CD4-positive, alpha-beta T cell (primary cell): Measurements from ENCODE around the gene NFILZ. TPM values are rescaled to one million over a fixed set of nuclear protein-coding genes. Genes with fewer than 3 reads are reported as not detected.

Experiments
- ATAC-seq: fragments of 200-7000 bp; cut with Tn5 transposase; one replicate; pipeline ENCODE4 v1.10.0; 2022; ENCODE audit warnings: mild to moderate bottlenecking; ENCODE audit not compliant: poor library complexity
- CTCF ChIA-PET: fragments of 350-600 bp; sonication (Branson Sonifier 250); formaldehyde crosslinking; loops from one replicate; lab custom pipeline; 2021; ENCODE audit warnings: antibody characterized with exemption, inconsistent platforms; lab: Charles Lee
- POLR2A ChIA-PET: fragments of 350-600 bp; sonication (Branson Sonifier 250); formaldehyde crosslinking; loops from one replicate; lab custom pipeline; 2021; ENCODE audit warnings: antibody characterized with exemption, inconsistent platforms; lab: Charles Lee
- DNase-seq, 14 experiments: peaks; one replicate each; pipeline ENCODE4 v3.0.0-alpha.2; 2013 to 2020; ENCODE audit warnings: mixed read lengths in 2 of 14
- H3K27ac ChIP-seq, 2 donors: one replicate each; pipeline versions ENCODE4 v1.5.1 to v1.7.0; 2013; ENCODE audit warnings: low read length in 2 of 2, low read depth in 1 of 2, mild to moderate bottlenecking in 1 of 2
- H3K27me3 ChIP-seq, 2 experiments: 1 replicate in 1 of 2; 2 replicates in 1 of 2; pipeline versions ENCODE4 v1.6.1 to v1.7.0; 2013; ENCODE audit warnings: low read length in 2 of 2, control low read depth in 1 of 2, mild to moderate bottlenecking in 1 of 2, moderate library complexity in 1 of 2; ENCODE audit not compliant: insufficient read depth in 2 of 2, control insufficient read depth in 1 of 2
- H3K36me3 ChIP-seq: one replicate; pipeline ENCODE4 v1.6.1; 2013; ENCODE audit warnings: low read length, control low read depth; ENCODE audit not compliant: insufficient read depth
- H3K4me1 ChIP-seq: one replicate; pipeline ENCODE4 v1.6.1; 2013; ENCODE audit warnings: low read length, control low read depth; ENCODE audit not compliant: insufficient read depth
- H3K4me3 ChIP-seq: one replicate; pipeline ENCODE4 v1.5.1; 2013; ENCODE audit warnings: mild to moderate bottlenecking, low read length, moderate library complexity
- H3K9me3 ChIP-seq, 2 experiments: 1 replicate in 1 of 2; 2 replicates in 1 of 2; pipeline versions ENCODE4 v1.6.1 to v1.7.0; 2013; ENCODE audit warnings: low read length in 2 of 2, mild to moderate bottlenecking in 2 of 2, control low read depth in 1 of 2, moderate library complexity in 1 of 2; ENCODE audit not compliant: control insufficient read depth in 1 of 2, insufficient read depth in 1 of 2
- H3K27ac Mint-ChIP-seq: one replicate; pipeline ENCODE4 v1.8.0; 2020; ENCODE audit warnings: mixed read lengths
- H3K27me3 Mint-ChIP-seq: one replicate; pipeline ENCODE4 v1.8.0; 2021; ENCODE audit warnings: mixed read lengths
- H3K36me3 Mint-ChIP-seq: one replicate; pipeline ENCODE4 v1.8.0; 2021; ENCODE audit warnings: low read depth, mixed read lengths
- H3K4me1 Mint-ChIP-seq: one replicate; pipeline ENCODE4 v1.8.0; 2021; ENCODE audit warnings: low read depth, mixed read lengths
- H3K4me3 Mint-ChIP-seq: one replicate; pipeline ENCODE4 v1.8.0; 2020; ENCODE audit warnings: mild to moderate bottlenecking, mixed read lengths
- H3K9me3 Mint-ChIP-seq: one replicate; pipeline ENCODE4 v1.8.0; 2020; ENCODE audit warnings: mixed read lengths
- CTCF ChIP-seq: fragments of 200-600 bp; IDR thresholded peaks from one replicate; pipeline ENCODE4 v1.8.0; 2022; ENCODE audit warnings: antibody characterized with exemption, mild to moderate bottlenecking
- intact Hi-C, 2 experiments: fragments of 100-400 bp; cut with DNase I in 1 of 2; cut with micrococcal nuclease in 1 of 2; formaldehyde crosslinking; loops; one replicate each; pipeline versions ENCODE4 v1.15.1 to v1.9.0; 2023 to 2025; cut with DNase I, micrococcal nuclease
- total RNA-seq, 174 experiments: library from RNA in 2 of 174; stranded (reverse) in 2 of 174; gene quantifications; one replicate each; pipeline ENCODE4 v1.2.3 and lab custom pipeline; 2021 to 2026

The NFILZ gene
- total RNA-seq, 2 experiments from 2014 or later = not detected

- peaks cover 20% of the 10 kb centered on the region for H3K36me3 Mint-ChIP-seq
- no peak for ATAC-seq
Observed at GRCh38 chr19:8612807-8613171, 17.6 kb upstream of the NFILZ start.

GRCh38 chr19:8614455-8614854 lies 16.0 kb upstream of the NFILZ start:
- no peak for ATAC-seq
- no peaks in the 10 kb centered on the region for H3K36me3 ChIP-seq
- H3K9me3 Mint-ChIP-seq = no peaks in the 10 kb centered on the region
- H3K9me3 ChIP-seq = no peaks in the 10 kb centered on the region
- H3K27ac ChIP-seq = no peak overlapping the region
- H3K4me1 ChIP-seq = peaks cover 31% of the 10 kb centered on the region
- TF ChIP-seq CTCF = no peak
- no peak overlapping the region for H3K4me3 Mint-ChIP-seq
- no peaks in the 10 kb centered on the region for H3K27me3 Mint-ChIP-seq
- peak overlapping the region; percentile 31 for H3K27ac Mint-ChIP-seq
- peaks cover 8% of the 10 kb centered on the region for H3K36me3 Mint-ChIP-seq
- ChIA-PET CTCF (interaction anchor here (2.4 to 3.0 kb wide), 2 partner anchors 34 to 40 kb away, joined by 5 to 14 read pairs; no protein-coding TSS in a partner anchor), POLR2A (no interaction called here)
- DNase-seq = no peak
- H3K27me3 ChIP-seq = no peaks in the 10 kb centered on the region
- H3K4me1 Mint-ChIP-seq = peaks cover 36% of the 10 kb centered on the region
- no peak overlapping the region for H3K4me3 ChIP-seq
- intact Hi-C loops = loop anchor here in 1 of 2 experiments (5.0 kb wide), 1 partner anchor 37 kb away; the partner anchor contains the start of gene MYO1F

More at GRCh38 chr19:8612807-8613171, 17.6 kb upstream of the NFILZ start:
- intact Hi-C loops = loop anchor here (2.0 to 5.0 kb wide), 2 partner anchors 20 to 35 kb away; partner anchors contain the start of gene MYO1F (in 1 of the 2)
- H3K9me3 ChIP-seq = no peaks in the 10 kb centered on the region
- H3K27ac Mint-ChIP-seq = peak overlapping the region; percentile 85
- no peaks in the 10 kb centered on the region for H3K27me3 ChIP-seq
- H3K36me3 ChIP-seq = no peaks in the 10 kb centered on the region
- ChIA-PET CTCF (interaction anchor here (3.0 kb wide), 1 partner anchor 32 kb away, joined by 14 read pairs; no protein-coding TSS in a partner anchor), POLR2A (interaction anchor here (1.4 kb wide), 1 partner anchor 21 kb away, joined by 4 read pairs; no protein-coding TSS in a partner anchor)
- no peak overlapping the region for H3K27ac ChIP-seq
- H3K4me3 Mint-ChIP-seq = peak overlapping the region; percentile 86
- H3K4me1 Mint-ChIP-seq = peaks cover 49% of the 10 kb centered on the region
- H3K4me3 ChIP-seq = no peak overlapping the region
- peaks cover 44% of the 10 kb centered on the region for H3K4me1 ChIP-seq
- H3K9me3 Mint-ChIP-seq = no peaks in the 10 kb centered on the region
- peak in 3 of 14 experiments; percentile 7 to 44 (median 27) for DNase-seq
- no peak for TF ChIP-seq CTCF
- H3K27me3 Mint-ChIP-seq = no peaks in the 10 kb centered on the region

- no peak overlapping the region for H3K27ac ChIP-seq
- TF ChIP-seq CTCF = no peak
- intact Hi-C loops = loop anchor here in 1 of 2 experiments (5.0 kb wide), 1 partner anchor 33 kb away; no protein-coding TSS in a partner anchor
- no peaks in the 10 kb centered on the region for H3K27me3 ChIP-seq
- Mint-ChIP-seq H3K36me3 (peaks cover 4% of the 10 kb centered on the region), H3K27ac (peak overlapping the region; percentile 31), H3K4me3 (peak overlapping the region; percentile 0), H3K9me3 (no peaks in the 10 kb centered on the region), H3K27me3 (peaks cover under 1% of the 10 kb centered on the region), H3K4me1 (peaks cover 31% of the 10 kb centered on the region)
- peaks cover 25% of the 10 kb centered on the region for H3K4me1 ChIP-seq
- no peaks in the 10 kb centered on the region for H3K36me3 ChIP-seq
- no peaks in the 10 kb centered on the region for H3K9me3 ChIP-seq
- ChIA-PET POLR2A (no interaction called here), CTCF (interaction anchor here (1.0 to 2.7 kb wide), 4 partner anchors 27 to 44 kb away, joined by 3 to 18 read pairs (median 6); no protein-coding TSS in a partner anchor)
- no peak for DNase-seq
- no peak for ATAC-seq
- no peak overlapping the region for H3K4me3 ChIP-seq
Observed at GRCh38 chr19:8615024-8615423, 15.4 kb upstream of the NFILZ start.
